Measurements from ENCODE around the gene GALNT17.

DNA sequence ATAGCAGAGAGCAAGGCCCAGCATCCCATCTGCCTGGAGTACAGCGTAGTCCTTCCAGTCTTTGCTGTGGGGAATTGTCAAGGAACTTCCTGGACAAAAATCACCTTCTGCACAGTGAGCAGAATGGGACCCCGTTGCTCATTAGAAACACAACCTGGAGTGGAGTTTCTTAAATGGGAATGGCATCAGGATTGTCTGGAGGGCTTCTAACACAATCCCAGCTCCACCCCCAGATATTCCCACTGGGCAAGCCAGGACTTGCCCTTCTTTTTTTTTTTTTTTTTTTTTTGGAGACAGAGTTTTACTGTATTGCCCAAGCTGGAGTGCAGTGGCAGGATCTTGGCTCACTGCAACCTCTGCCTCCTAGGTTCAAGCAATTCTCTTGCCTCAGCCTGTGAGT, 356.4 kb downstream of the GALNT17 start:
- TF ChIP-seq CTCF (IDR thresholded peaks at IDR 0.05): no peak
- no peak for TF ChIP-seq POLR2A (IDR thresholded peaks at IDR 0.05)

All from uterus (tissue), 2 donors.